ENCODE measurements around the gene CDKN2B.

- TF ChIP-seq POLR2A (IDR thresholded peaks at IDR 0.05; ENCODE audit: low read length) (no peak), GATA1 (IDR thresholded peaks at IDR 0.05; ENCODE audit: low read depth, low read length) (no peak)
These were observed 17.6 kb upstream of the CDKN2B start for GRCh38 chr9:22026696-22027095.
